ENCODE results near the gene SNORC. TPM values are rescaled to one million over a fixed set of nuclear protein-coding genes. Genes with fewer than 3 reads are reported as not detected.

SNORC gene
- total and polyA plus RNA-seq, 4 donors = 2.4 to 12.3 (median 6.6) TPM

- TF ChIP-seq CTCF (IDR thresholded peaks at IDR 0.05; ENCODE audit: low read depth, low read length, missing input control) = no peak
- peak; percentile 80 for TF ChIP-seq HNF4G (IDR thresholded peaks at IDR 0.05)
- peak; percentile 88 to 89 for TF ChIP-seq HNF4A (conservative IDR thresholded peaks at IDR 0.05)
- TF ChIP-seq ATF3 (IDR thresholded peaks at IDR 0.05) = peak; percentile 57
- peak; percentile 8 to 28 for TF ChIP-seq RAD21 (IDR thresholded peaks at IDR 0.05)
- peak; percentile 50 for TF ChIP-seq REST (IDR thresholded peaks at IDR 0.05)
- TF ChIP-seq SP1 (IDR thresholded peaks at IDR 0.05) = peak; percentile 96
- peak; percentile 82 for TF ChIP-seq YY1 (IDR thresholded peaks at IDR 0.05)
- TF ChIP-seq FOXA2 (IDR thresholded peaks at IDR 0.05) = peak; percentile 39
- TF ChIP-seq TAF1 (conservative IDR thresholded peaks at IDR 0.05) = no peak
- TF ChIP-seq, protein P1, sequence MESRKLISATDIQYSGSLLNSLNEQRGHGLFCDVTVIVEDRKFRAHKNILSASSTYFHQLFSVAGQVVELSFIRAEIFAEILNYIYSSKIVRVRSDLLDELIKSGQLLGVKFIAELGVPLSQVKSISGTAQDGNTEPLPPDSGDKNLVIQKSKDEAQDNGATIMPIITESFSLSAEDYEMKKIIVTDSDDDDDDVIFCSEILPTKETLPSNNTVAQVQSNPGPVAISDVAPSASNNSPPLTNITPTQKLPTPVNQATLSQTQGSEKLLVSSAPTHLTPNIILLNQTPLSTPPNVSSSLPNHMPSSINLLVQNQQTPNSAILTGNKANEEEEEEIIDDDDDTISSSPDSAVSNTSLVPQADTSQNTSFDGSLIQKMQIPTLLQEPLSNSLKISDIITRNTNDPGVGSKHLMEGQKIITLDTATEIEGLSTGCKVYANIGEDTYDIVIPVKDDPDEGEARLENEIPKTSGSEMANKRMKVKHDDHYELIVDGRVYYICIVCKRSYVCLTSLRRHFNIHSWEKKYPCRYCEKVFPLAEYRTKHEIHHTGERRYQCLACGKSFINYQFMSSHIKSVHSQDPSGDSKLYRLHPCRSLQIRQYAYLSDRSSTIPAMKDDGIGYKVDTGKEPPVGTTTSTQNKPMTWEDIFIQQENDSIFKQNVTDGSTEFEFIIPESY (IDR thresholded peaks at IDR 0.05) = no peak
- TF ChIP-seq MAX (IDR thresholded peaks at IDR 0.05) = no peak
- no peak for TF ChIP-seq GABPA (IDR thresholded peaks at IDR 0.05 in 1 of 2, conservative IDR thresholded peaks at IDR 0.05 in 1 of 2)
- TF ChIP-seq JUND (IDR thresholded peaks at IDR 0.05) = peak; percentile 96 to 97
- TF ChIP-seq FOXA1 (IDR thresholded peaks at IDR 0.05) = no peak
- TF ChIP-seq NR2F2 (IDR thresholded peaks at IDR 0.05) = no peak
- TF ChIP-seq EGR1 (IDR thresholded peaks at IDR 0.05; ENCODE audit: low read depth in 2 of 2) = no peak
- TF ChIP-seq RXRA (IDR thresholded peaks at IDR 0.05) = peak; percentile 55 to 74
- Histone ChIP-seq H3K4me3 (ENCODE audit: low read depth in 1 of 3, low read length in 3 of 3) (no peak overlapping the region), H3K9ac (ENCODE audit: low read depth in 1 of 2, low read length in 2 of 2) (peak overlapping the region in 1 of 2 donors; percentile 38), H3K27ac (ENCODE audit: low read depth in 1 of 2, low read length in 2 of 2) (peak overlapping the region; percentile 71 to 94), H3K9me3 (ENCODE audit: control insufficient read depth in 4 of 4, low read length in 3 of 4) (no peaks in the 10 kb centered on the region), H3K36me3 (ENCODE audit: control insufficient read depth in 4 of 4, insufficient read depth in 3 of 4, low read depth in 1 of 4, low read length in 3 of 4) (no peaks in the 10 kb centered on the region), H3K27me3 (ENCODE audit: control insufficient read depth in 4 of 4, insufficient read depth in 4 of 4, low read length in 3 of 4) (no peaks in the 10 kb centered on the region), H3K4me1 (ENCODE audit: control insufficient read depth in 4 of 4, insufficient read depth in 4 of 4, low read length in 3 of 4) (peaks cover 5 to 44% (median 28%) of the 10 kb centered on the region in 4 donors)
- peak; percentile 35 for DNase-seq (ENCODE audit: low spot score)
- 47% methylated on average over 9 of the region's 9 CpGs for WGBS
Observed at GRCh38 chr2:232860593-232861241, 9.3 kb upstream of the SNORC start.

Data from liver (tissue), 9 donors.